ENCODE data around the gene E2F4.

DNA sequence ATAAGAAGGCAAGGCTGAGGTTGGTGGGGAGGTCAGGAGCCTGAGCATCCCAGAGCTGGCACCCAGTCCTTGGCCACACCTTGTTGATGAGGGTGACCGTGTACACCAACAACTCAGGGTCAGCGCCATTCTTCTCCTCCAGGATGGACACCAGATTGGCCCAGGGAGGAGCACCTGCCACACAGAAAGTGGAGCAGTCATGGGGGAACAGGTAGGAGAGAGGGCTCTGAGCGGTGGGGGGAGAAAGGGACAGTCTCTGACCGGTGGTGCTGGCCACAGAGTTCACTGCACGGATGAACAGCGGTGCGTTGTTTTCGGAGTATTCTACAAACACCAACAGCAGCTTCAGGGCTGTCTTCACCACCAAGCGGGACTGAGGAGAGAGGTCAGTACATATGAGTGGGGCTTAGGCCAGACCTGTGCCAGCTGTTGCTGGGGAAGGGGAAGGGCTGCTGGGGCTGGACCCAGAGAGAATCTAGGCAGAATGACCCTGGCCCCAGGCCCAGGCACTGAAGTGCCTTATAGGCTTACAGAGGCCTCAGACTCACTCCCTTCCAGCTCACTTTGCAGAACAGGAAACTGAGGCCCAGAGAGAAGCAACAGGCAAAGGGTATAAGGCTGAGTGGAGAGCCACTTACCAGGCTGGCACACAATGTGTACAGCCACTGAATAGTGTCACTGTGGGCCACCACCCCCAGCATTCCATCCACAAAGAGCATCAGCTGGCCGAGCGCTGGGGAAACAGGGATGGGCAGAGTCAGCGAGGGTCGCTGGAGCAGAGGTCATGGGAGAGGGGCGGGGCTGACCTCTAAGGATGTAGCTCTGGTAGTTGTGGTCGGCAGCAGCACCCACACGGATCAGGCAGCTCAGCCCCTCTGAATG lies 45.7 kb downstream of the E2F4 start:
- TF ChIP-seq CTCF (conservative IDR thresholded peaks at IDR 0.05) (no peak), ZFX (IDR thresholded peaks at IDR 0.05) (no peak)
